HepG2 (cell line): ENCODE results near the gene SPNS2. TPM values are rescaled to one million over a fixed set of nuclear protein-coding genes. Genes with fewer than 3 reads are reported as not detected.

ENCODE experiments used
- FOXK2 ChIP-seq: fragments of 450-650 bp; IDR thresholded peaks from 2 replicates; pipeline ENCODE4 v1.6.1; 2016
- GATA4 ChIP-seq: sonication (generic); IDR thresholded peaks from 2 replicates; pipeline ENCODE4 v1.6.1; 2016; ENCODE audit warnings: antibody characterized with exemption, low read depth, borderline replicate concordance
- HNRNPUL1 ChIP-seq: fragments of 200-400 bp; formaldehyde crosslinking; IDR thresholded peaks from 2 replicates; pipeline ENCODE4 v1.6.1; 2017; ENCODE audit warnings: low read depth, mild to moderate bottlenecking, low read length, moderate library complexity
- MED1 ChIP-seq: sonication (generic); formaldehyde crosslinking; IDR thresholded peaks from 2 replicates; pipeline ENCODE4 v1.4.0; 2020; ENCODE audit warnings: missing genetic modification reagents
- MEF2D ChIP-seq: sonication (generic); formaldehyde crosslinking; IDR thresholded peaks from 2 replicates; pipeline ENCODE4 v1.5.1; 2020; ENCODE audit warnings: mild to moderate bottlenecking, missing genetic modification reagents
- ZBTB40 ChIP-seq, 2 experiments: fragments of 450-650 bp in 1 of 2; sonication (generic) in 1 of 2; formaldehyde crosslinking in 1 of 2; IDR thresholded peaks; 2 replicates each; pipeline versions ENCODE4 v1.6.1 to v1.8.0; 2016 to 2022; ENCODE audit warnings: antibody characterized with exemption in 1 of 2, mild to moderate bottlenecking in 1 of 2, missing genetic modification reagents in 1 of 2
- ZNF788 ChIP-seq: sonication (generic); formaldehyde crosslinking; IDR thresholded peaks from 2 replicates; pipeline ENCODE4 v1.5.0; 2020; ENCODE audit warnings: mild to moderate bottlenecking, missing genetic modification reagents, borderline replicate concordance
- ZNF878 ChIP-seq: sonication (generic); formaldehyde crosslinking; IDR thresholded peaks from 2 replicates; pipeline ENCODE4 v1.8.1; 2023; ENCODE audit warnings: mild to moderate bottlenecking, missing genetic modification reagents, moderate library complexity
- polyA plus RNA-seq, 8 experiments: library from polyadenylated mRNA; depleted of rRNA in 3 of 8; stranded (reverse) in 7 of 8; unstranded in 1 of 8; fragments of >200 nt; fragmentation: Illumina TruSeq in 4 of 8; extraction: Trizol in 4 of 8; gene quantifications; 2 replicates each; pipeline versions ENCODE4 v1.2.1 to v1.2.3, GENCODE V29; 2011 to 2016; ENCODE audit warnings: low read depth in 4 of 8, missing spikeins in 1 of 8, mixed read lengths in 1 of 8; ENCODE audit not compliant: insufficient read depth in 1 of 8
- total RNA-seq, 5 experiments: library from RNA; depleted of rRNA; stranded (reverse); fragments of >200 nt; fragmentation: Illumina TruSeq; extraction: Trizol; gene quantifications; 2 replicates each; pipeline ENCODE4 v1.2.3, GENCODE V29; 2016; ENCODE audit warnings: low read depth in 1 of 5
- TF ChIP-seq, protein P1 (sequence below): sonication (generic); formaldehyde crosslinking; IDR thresholded peaks from 2 replicates; pipeline ENCODE4 v1.5.0; 2020; ENCODE audit warnings: mild to moderate bottlenecking, missing genetic modification reagents, borderline replicate concordance
- TF ChIP-seq, protein P2 (sequence below): sonication (generic); formaldehyde crosslinking; IDR thresholded peaks from 2 replicates; pipeline ENCODE4 v1.4.0; 2020; ENCODE audit warnings: mild to moderate bottlenecking, missing genetic modification reagents
- TF ChIP-seq, protein P3 (sequence below): sonication (generic); formaldehyde crosslinking; conservative IDR thresholded peaks from 2 replicates; pipeline ENCODE4 v1.8.0; 2022; ENCODE audit warnings: mild to moderate bottlenecking, moderate library complexity, missing genetic modification reagents

SPNS2 gene
- total and polyA plus RNA-seq, 2 of the 13 experiments (the other 11 are each of a cell fraction or from before 2014, with no cell fraction given): 0.01 TPM; not detected in 1

- TF ChIP-seq FOXK2 (no peak), ZNF788 (peak; percentile 67; the same call in 1 of the 2 replicates), ZBTB40 (IDR thresholded peaks at IDR 0.05) (peak; percentile 99), ZBTB40 (CRISPR knock-in tag; IDR thresholded peaks at IDR 0.05) (peak; percentile 100), HNRNPUL1 (no peak), MEF2D (CRISPR knock-in tag) (0 out of 2 replicates have a peak, but pooled peaks have one; percentile 40), ZNF878 (CRISPR knock-in tag) (no peak), GATA4 (no peak), MED1 (peak; percentile 48; the same call in 1 of the 2 replicates)
- TF ChIP-seq, protein P1, sequence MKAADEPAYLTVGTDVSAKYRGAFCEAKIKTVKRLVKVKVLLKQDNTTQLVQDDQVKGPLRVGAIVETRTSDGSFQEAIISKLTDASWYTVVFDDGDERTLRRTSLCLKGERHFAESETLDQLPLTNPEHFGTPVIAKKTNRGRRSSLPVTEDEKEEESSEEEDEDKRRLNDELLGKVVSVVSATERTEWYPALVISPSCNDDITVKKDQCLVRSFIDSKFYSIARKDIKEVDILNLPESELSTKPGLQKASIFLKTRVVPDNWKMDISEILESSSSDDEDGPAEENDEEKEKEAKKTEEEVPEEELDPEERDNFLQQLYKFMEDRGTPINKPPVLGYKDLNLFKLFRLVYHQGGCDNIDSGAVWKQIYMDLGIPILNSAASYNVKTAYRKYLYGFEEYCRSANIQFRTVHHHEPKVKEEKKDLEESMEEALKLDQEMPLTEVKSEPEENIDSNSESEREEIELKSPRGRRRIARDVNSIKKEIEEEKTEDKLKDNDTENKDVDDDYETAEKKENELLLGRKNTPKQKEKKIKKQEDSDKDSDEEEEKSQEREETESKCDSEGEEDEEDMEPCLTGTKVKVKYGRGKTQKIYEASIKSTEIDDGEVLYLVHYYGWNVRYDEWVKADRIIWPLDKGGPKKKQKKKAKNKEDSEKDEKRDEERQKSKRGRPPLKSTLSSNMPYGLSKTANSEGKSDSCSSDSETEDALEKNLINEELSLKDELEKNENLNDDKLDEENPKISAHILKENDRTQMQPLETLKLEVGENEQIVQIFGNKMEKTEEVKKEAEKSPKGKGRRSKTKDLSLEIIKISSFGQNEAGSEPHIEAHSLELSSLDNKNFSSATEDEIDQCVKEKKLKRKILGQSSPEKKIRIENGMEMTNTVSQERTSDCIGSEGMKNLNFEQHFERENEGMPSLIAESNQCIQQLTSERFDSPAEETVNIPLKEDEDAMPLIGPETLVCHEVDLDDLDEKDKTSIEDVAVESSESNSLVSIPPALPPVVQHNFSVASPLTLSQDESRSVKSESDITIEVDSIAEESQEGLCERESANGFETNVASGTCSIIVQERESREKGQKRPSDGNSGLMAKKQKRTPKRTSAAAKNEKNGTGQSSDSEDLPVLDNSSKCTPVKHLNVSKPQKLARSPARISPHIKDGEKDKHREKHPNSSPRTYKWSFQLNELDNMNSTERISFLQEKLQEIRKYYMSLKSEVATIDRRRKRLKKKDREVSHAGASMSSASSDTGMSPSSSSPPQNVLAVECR: peak; percentile 39; the same call in 1 of the 2 replicates
- TF ChIP-seq, protein P2, sequence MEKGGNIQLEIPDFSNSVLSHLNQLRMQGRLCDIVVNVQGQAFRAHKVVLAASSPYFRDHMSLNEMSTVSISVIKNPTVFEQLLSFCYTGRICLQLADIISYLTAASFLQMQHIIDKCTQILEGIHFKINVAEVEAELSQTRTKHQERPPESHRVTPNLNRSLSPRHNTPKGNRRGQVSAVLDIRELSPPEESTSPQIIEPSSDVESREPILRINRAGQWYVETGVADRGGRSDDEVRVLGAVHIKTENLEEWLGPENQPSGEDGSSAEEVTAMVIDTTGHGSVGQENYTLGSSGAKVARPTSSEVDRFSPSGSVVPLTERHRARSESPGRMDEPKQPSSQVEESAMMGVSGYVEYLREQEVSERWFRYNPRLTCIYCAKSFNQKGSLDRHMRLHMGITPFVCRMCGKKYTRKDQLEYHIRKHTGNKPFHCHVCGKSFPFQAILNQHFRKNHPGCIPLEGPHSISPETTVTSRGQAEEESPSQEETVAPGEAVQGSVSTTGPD (CRISPR knock-in tag): no peak
- TF ChIP-seq, protein P3, sequence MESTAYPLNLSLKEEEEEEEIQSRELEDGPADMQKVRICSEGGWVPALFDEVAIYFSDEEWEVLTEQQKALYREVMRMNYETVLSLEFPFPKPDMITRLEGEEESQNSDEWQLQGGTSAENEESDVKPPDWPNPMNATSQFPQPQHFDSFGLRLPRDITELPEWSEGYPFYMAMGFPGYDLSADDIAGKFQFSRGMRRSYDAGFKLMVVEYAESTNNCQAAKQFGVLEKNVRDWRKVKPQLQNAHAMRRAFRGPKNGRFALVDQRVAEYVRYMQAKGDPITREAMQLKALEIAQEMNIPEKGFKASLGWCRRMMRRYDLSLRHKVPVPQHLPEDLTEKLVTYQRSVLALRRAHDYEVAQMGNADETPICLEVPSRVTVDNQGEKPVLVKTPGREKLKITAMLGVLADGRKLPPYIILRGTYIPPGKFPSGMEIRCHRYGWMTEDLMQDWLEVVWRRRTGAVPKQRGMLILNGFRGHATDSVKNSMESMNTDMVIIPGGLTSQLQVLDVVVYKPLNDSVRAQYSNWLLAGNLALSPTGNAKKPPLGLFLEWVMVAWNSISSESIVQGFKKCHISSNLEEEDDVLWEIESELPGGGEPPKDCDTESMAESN (CRISPR knock-in tag): no peak
Measured at GRCh38 chr17:4453812-4454591, 44.7 kb upstream of the SPNS2 start (continued).
